CD4-positive, CD25-positive, alpha-beta regulatory T cell (primary cell): Measurements from ENCODE around the gene UGT2A3. TPM values are rescaled to one million over a fixed set of nuclear protein-coding genes. Genes with fewer than 3 reads are reported as not detected.

Experiments
- ATAC-seq, 2 donors: fragments of 150-1000 bp; cut with Tn5 transposase; one replicate each; pipeline ENCODE4 v1.10.0; 2021; ENCODE audit warnings: low read depth in 2 of 2, moderate number of reproducible peaks in 2 of 2, moderate library complexity in 1 of 2
- DNase-seq, 3 donors: peaks; one replicate each; pipeline versions ENCODE4 v3.0.0 to v3.0.0-alpha.2; 2012 to 2022; ENCODE audit warnings: mixed read lengths in 1 of 3
- H3K27ac ChIP-seq: one replicate; pipeline ENCODE4 v1.7.0; 2013; ENCODE audit warnings: mild to moderate bottlenecking, low read length; ENCODE audit not compliant: insufficient read depth, poor library complexity, severe bottlenecking
- H3K27me3 ChIP-seq: one replicate; pipeline ENCODE4 v1.7.0; 2013; ENCODE audit warnings: low read length; ENCODE audit not compliant: control insufficient read depth, insufficient read depth
- H3K36me3 ChIP-seq: one replicate; pipeline ENCODE4 v1.7.0; 2013; ENCODE audit warnings: mild to moderate bottlenecking, low read length, moderate library complexity; ENCODE audit not compliant: control insufficient read depth, insufficient read depth
- H3K4me1 ChIP-seq: 2 replicates; pipeline ENCODE4 v1.7.0; 2013; ENCODE audit warnings: mild to moderate bottlenecking, low read length; ENCODE audit not compliant: insufficient read depth, control insufficient read depth, poor library complexity, severe bottlenecking
- H3K4me3 ChIP-seq: one replicate; pipeline ENCODE4 v1.7.0; 2013; ENCODE audit warnings: low read depth, mild to moderate bottlenecking, low read length, moderate library complexity
- H3K9me3 ChIP-seq, 2 experiments: 1 replicate in 1 of 2; 2 replicates in 1 of 2; pipeline ENCODE4 v1.7.0; 2013; ENCODE audit warnings: low read length in 2 of 2, mild to moderate bottlenecking in 1 of 2, moderate library complexity in 1 of 2; ENCODE audit not compliant: control insufficient read depth in 2 of 2
- H3K27ac Mint-ChIP-seq, 3 donors: one replicate each; pipeline ENCODE4 v1.8.0; 2020 to 2022; ENCODE audit warnings: mild to moderate bottlenecking in 3 of 3, mixed read lengths in 3 of 3, moderate library complexity in 2 of 3
- H3K27me3 Mint-ChIP-seq: one replicate; pipeline ENCODE4 v1.8.0; 2022; ENCODE audit warnings: mild to moderate bottlenecking, mixed read lengths
- H3K36me3 Mint-ChIP-seq: one replicate; pipeline ENCODE4 v1.8.0; 2020; ENCODE audit warnings: mixed read lengths
- H3K4me1 Mint-ChIP-seq, 4 donors: one replicate each; pipeline ENCODE4 v1.8.0; 2020 to 2022; ENCODE audit warnings: mixed read lengths in 4 of 4, mild to moderate bottlenecking in 1 of 4
- H3K4me3 Mint-ChIP-seq, 4 donors: one replicate each; pipeline ENCODE4 v1.8.0; 2020 to 2022; ENCODE audit warnings: mild to moderate bottlenecking in 4 of 4, mixed read lengths in 4 of 4, moderate library complexity in 3 of 4
- H3K9me3 Mint-ChIP-seq, 7 donors: one replicate each; pipeline ENCODE4 v1.8.0; 2020 to 2022; ENCODE audit warnings: mixed read lengths in 7 of 7, mild to moderate bottlenecking in 3 of 7, moderate library complexity in 2 of 7
- polyA plus RNA-seq, 4 donors: library from polyadenylated mRNA; unstranded; fragments of 300-500 nt; fragmentation: Illumina TruSeq; gene quantifications; one replicate each; pipeline ENCODE4 v1.2.3, GENCODE V29; 2021
- total RNA-seq: library from RNA; stranded (reverse); gene quantifications from one replicate; pipeline ENCODE4 v1.2.3, GENCODE V29; 2022

The UGT2A3 gene
- total and polyA plus RNA-seq, 5 donors from 2014 or later: not detected

- Mint-ChIP-seq H3K4me1 (no peaks in the 10 kb centered on the region), H3K27ac (no peak overlapping the region), H3K9me3 (peaks cover 0 to 5% (median 0%) of the 10 kb centered on the region in 7 donors), H3K36me3 (no peaks in the 10 kb centered on the region), H3K4me3 (no peak overlapping the region), H3K27me3 (no peaks in the 10 kb centered on the region)
- Histone ChIP-seq H3K27me3 (no peaks in the 10 kb centered on the region), H3K36me3 (no peaks in the 10 kb centered on the region), H3K9me3 (no peaks in the 10 kb centered on the region), H3K27ac (no peak overlapping the region), H3K4me1 (no peaks in the 10 kb centered on the region), H3K4me3 (no peak overlapping the region)
- DNase-seq: no peak
- ATAC-seq: no peak
Observed at GRCh38 chr4:68895561-68896198, 55.9 kb downstream of the UGT2A3 start.

GRCh38 chr4:68892861-68893260, 58.7 kb downstream of the UGT2A3 start:
- Histone ChIP-seq H3K36me3 (no peaks in the 10 kb centered on the region), H3K4me1 (no peaks in the 10 kb centered on the region), H3K27ac (no peak overlapping the region), H3K4me3 (no peak overlapping the region), H3K9me3 (no peaks in the 10 kb centered on the region), H3K27me3 (no peaks in the 10 kb centered on the region)
- ATAC-seq (no peak), DNase-seq (no peak)
- peaks cover 0 to 5% (median 0%) of the 10 kb centered on the region in 7 donors for H3K9me3 Mint-ChIP-seq
- no peak overlapping the region for H3K27ac Mint-ChIP-seq
- no peaks in the 10 kb centered on the region for H3K4me1 Mint-ChIP-seq
- no peaks in the 10 kb centered on the region for H3K27me3 Mint-ChIP-seq
- no peak overlapping the region for H3K4me3 Mint-ChIP-seq
- H3K36me3 Mint-ChIP-seq: no peaks in the 10 kb centered on the region

- ATAC-seq (no peak), DNase-seq (no peak)
- Histone ChIP-seq H3K4me1 (no peaks in the 10 kb centered on the region), H3K27me3 (no peaks in the 10 kb centered on the region), H3K4me3 (no peak overlapping the region), H3K27ac (no peak overlapping the region), H3K9me3 (no peaks in the 10 kb centered on the region), H3K36me3 (no peaks in the 10 kb centered on the region)
- Mint-ChIP-seq H3K27me3 (no peaks in the 10 kb centered on the region), H3K4me3 (no peak overlapping the region), H3K27ac (no peak overlapping the region), H3K4me1 (no peaks in the 10 kb centered on the region), H3K9me3 (peaks cover 0 to 5% (median 0%) of the 10 kb centered on the region in 7 donors), H3K36me3 (no peaks in the 10 kb centered on the region)
Observed at GRCh38 chr4:68891678-68892077, 59.9 kb downstream of the UGT2A3 start.

GRCh38 chr4:68885545-68885944, 66.1 kb downstream of the UGT2A3 start:
- ATAC-seq: no peak
- H3K36me3 Mint-ChIP-seq: no peaks in the 10 kb centered on the region
- H3K27ac ChIP-seq: no peak overlapping the region

GRCh38 chr4:68883870-68884269, 67.7 kb downstream of the UGT2A3 start:
- no peak overlapping the region for H3K27ac ChIP-seq
- Mint-ChIP-seq H3K4me1 (no peaks in the 10 kb centered on the region), H3K36me3 (no peaks in the 10 kb centered on the region), H3K27me3 (no peaks in the 10 kb centered on the region), H3K27ac (no peak overlapping the region), H3K9me3 (no peaks in the 10 kb centered on the region), H3K4me3 (no peak overlapping the region)
- no peak for ATAC-seq
- no peaks in the 10 kb centered on the region for H3K4me1 ChIP-seq
- H3K36me3 ChIP-seq: no peaks in the 10 kb centered on the region
- no peak for DNase-seq
- no peaks in the 10 kb centered on the region for H3K27me3 ChIP-seq
- no peaks in the 10 kb centered on the region for H3K9me3 ChIP-seq
- H3K4me3 ChIP-seq: no peak overlapping the region

More at GRCh38 chr4:68885545-68885944, 66.1 kb downstream of the UGT2A3 start:
- Mint-ChIP-seq H3K9me3 (no peaks in the 10 kb centered on the region), H3K27me3 (no peaks in the 10 kb centered on the region), H3K27ac (no peak overlapping the region), H3K4me1 (no peaks in the 10 kb centered on the region), H3K4me3 (no peak overlapping the region)
- Histone ChIP-seq H3K36me3 (no peaks in the 10 kb centered on the region), H3K27me3 (no peaks in the 10 kb centered on the region), H3K4me1 (no peaks in the 10 kb centered on the region), H3K4me3 (no peak overlapping the region), H3K9me3 (no peaks in the 10 kb centered on the region)
- DNase-seq: no peak

Other genes starting within 250 kb of the UGT2A3 start
- gene UGT2B10, start 135.8 kb downstream of the UGT2A3 start, total RNA-seq: not detected
- gene UGT2B10, start 135.8 kb downstream of the UGT2A3 start, polyA plus RNA-seq: not detected
- gene UGT2B7, start 144.7 kb upstream of the UGT2A3 start, total RNA-seq: not detected
- not detected for gene UGT2B7, start 144.7 kb upstream of the UGT2A3 start, polyA plus RNA-seq